WERI-Rb-1 (cell line): ENCODE measurements around the gene HIVEP2.

Experiments
- DNase-seq: peaks from one replicate; pipeline ENCODE4 v3.0.0-alpha.2; 2020
- H3K27ac ChIP-seq: fragments of 250-450 bp; sonication (Bioruptor Pico); 2 replicates; pipeline ENCODE4 v1.5.1; 2020; ENCODE audit warnings: mild to moderate bottlenecking, moderate library complexity
- H3K27me3 ChIP-seq: fragments of 250-450 bp; sonication (Bioruptor Pico); 2 replicates; pipeline ENCODE4 v1.5.1; 2021; ENCODE audit warnings: mild to moderate bottlenecking, low read depth, moderate library complexity; ENCODE audit not compliant: insufficient read depth, severe bottlenecking
- H3K36me3 ChIP-seq: fragments of 250-450 bp; sonication (Bioruptor Pico); 2 replicates; pipeline ENCODE4 v1.5.1; 2020; ENCODE audit warnings: mild to moderate bottlenecking, moderate library complexity
- H3K4me3 ChIP-seq: 2 replicates; pipeline ENCODE4 v1.5.1; 2011; ENCODE audit warnings: low read depth, mild to moderate bottlenecking, control low read depth, low read length
- H3K9me3 ChIP-seq: fragments of 250-450 bp; sonication (Bioruptor Pico); 2 replicates; pipeline ENCODE4 v1.5.1; 2021; ENCODE audit warnings: mild to moderate bottlenecking, moderate library complexity; ENCODE audit not compliant: severe bottlenecking
- CTCF ChIP-seq: IDR thresholded peaks from 2 replicates; pipeline ENCODE4 v1.5.1; 2011; ENCODE audit warnings: low read depth, mild to moderate bottlenecking, control low read depth, inconsistent platforms, low read length

The HIVEP2 gene

GRCh38 chr6:142845624-142846458 is 99.1 kb downstream of the HIVEP2 start:
- no peaks in the 10 kb centered on the region for H3K27me3 ChIP-seq
- H3K36me3 ChIP-seq, result no peaks in the 10 kb centered on the region
- DNase-seq, result peak; percentile 27
- no peak overlapping the region for H3K27ac ChIP-seq
- H3K4me3 ChIP-seq, result peak overlapping the region; percentile 30
- 0 out of 2 replicates have a peak, but pooled peaks have one; percentile 12 for TF ChIP-seq CTCF
- no peaks in the 10 kb centered on the region for H3K9me3 ChIP-seq

GRCh38 chr6:142845143-142845571 is 99.8 kb downstream of the HIVEP2 start:
- TF ChIP-seq CTCF, result no peak
- no peak for DNase-seq
- Histone ChIP-seq H3K9me3 (no peaks in the 10 kb centered on the region), H3K27me3 (no peaks in the 10 kb centered on the region), H3K27ac (no peak overlapping the region), H3K4me3 (peak overlapping the region; percentile 30), H3K36me3 (no peaks in the 10 kb centered on the region)

- Histone ChIP-seq H3K27me3 (no peaks in the 10 kb centered on the region), H3K27ac (no peak overlapping the region), H3K4me3 (no peak overlapping the region), H3K36me3 (no peaks in the 10 kb centered on the region), H3K9me3 (no peaks in the 10 kb centered on the region)
- no peak for DNase-seq
- no peak for TF ChIP-seq CTCF
Observed at GRCh38 chr6:142844065-142844755, 100.8 kb downstream of the HIVEP2 start.

- Histone ChIP-seq H3K36me3 (no peaks in the 10 kb centered on the region), H3K9me3 (no peaks in the 10 kb centered on the region), H3K4me3 (no peak overlapping the region), H3K27me3 (no peaks in the 10 kb centered on the region), H3K27ac (no peak overlapping the region)
- no peak for TF ChIP-seq CTCF
- no peak for DNase-seq
Observed at GRCh38 chr6:142843361-142843760, 101.6 kb downstream of the HIVEP2 start.

GRCh38 chr6:142842418-142843261 is 102.3 kb downstream of the HIVEP2 start:
- DNase-seq, result no peak
- Histone ChIP-seq H3K4me3 (no peak overlapping the region), H3K27ac (no peak overlapping the region), H3K27me3 (no peaks in the 10 kb centered on the region), H3K9me3 (no peaks in the 10 kb centered on the region), H3K36me3 (no peaks in the 10 kb centered on the region)
- TF ChIP-seq CTCF, result no peak
